HG02840 (cell line): ENCODE data around the gene GULP1.

Experiments used
- ATAC-seq: cut with Tn5 transposase; IDR thresholded peaks from one replicate; pipeline ENCODE4 v1.9.1; 2021; ENCODE audit warnings: mild to moderate bottlenecking, moderate library complexity, moderate number of reproducible peaks; ENCODE audit not compliant: unreplicated experiment, low FRiP score

The GULP1 gene

DNA sequence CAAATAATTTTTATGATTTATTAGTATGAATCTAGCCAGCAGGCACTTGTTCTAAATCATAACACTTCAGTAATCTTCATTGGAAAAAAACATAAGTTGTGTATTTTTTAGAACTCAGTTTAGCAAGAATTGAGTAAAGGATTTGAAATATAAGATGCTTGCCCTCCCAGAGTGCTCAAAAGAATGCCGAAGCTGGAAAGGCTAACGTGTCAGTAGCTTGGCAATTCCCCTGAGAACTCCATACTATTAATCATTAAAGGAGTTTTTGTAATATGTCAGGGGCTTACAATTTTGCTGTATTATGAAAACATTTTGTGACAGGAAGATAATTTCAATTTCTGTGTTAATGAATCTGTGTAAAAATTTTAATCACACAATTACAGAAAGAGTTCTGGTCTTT is 122.7 kb downstream of the GULP1 start:
- no peak for ATAC-seq

DNA sequence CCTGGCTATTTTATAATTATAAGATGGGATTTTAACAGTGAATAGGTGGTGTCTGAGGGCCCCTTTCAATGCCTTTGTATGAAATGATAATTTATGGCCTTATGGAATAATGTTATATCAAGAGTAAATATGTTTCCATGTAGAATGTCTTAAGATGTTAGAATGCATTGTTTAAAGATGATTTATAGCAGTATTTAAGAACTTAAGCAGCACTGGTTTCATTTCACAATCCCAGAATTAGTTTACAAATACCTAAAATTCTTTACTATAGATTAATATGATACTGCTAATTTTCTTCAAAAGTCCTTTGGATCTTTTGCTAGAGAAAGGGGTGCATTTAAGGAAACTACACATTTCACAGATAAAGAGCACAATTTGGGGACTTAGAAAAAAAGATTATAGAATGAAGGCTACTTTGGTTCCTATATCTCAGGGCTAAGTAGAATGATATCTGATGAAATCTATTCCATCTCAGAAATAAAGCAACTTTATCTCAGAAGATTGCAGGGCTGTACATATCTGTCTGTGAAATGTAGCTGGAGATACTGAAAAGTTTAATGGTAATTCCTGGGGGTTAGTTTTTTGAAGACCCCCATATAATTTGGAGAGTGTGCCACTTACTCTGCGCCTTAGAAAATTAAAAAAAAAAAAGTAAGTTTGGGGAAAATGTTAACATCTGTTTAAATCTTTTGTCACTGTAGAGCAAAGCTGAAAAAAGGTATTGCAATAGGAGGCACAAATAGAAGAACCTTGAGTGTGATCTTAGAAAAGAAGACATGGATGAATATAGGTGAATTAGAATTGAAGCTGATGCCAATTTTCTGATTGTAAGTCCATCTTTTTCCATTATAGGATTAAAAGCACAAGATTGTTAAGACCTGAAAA is 123.4 kb downstream of the GULP1 start:
- no peak for ATAC-seq

DNA sequence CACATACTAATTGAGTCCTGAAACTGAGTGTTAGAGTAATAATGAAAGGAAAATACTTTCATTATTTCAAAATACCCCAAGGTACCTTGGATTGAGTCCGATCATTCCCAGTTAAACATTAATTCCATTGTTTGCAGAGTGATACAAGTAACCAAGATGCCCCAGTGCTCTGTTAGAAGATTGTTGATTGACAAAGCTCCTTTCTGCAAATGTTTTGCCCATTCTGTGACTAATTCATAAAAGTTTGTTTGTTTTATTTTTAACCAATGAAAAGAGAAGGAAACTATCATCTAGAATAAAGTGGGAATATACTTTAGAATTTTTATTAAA is 124.0 kb downstream of the GULP1 start:
- no peak for ATAC-seq

DNA sequence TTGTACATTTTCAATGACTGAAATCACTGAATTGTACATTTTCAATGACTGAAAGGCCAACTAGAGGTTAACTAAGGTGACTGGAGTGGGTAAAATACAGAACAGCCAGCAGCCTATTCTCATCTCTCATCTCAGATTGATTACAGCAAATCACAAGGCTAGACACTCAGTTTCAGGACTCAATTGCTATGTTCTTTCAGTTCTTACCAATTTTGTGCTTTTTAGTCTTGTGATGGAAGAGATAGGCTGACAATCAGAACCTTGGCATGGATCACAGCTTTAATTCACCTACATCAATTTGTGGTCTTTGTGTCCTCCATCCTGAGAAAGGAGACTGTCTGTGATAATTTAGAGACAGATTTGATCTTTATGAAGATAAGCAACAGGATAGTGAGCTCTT is 124.7 kb downstream of the GULP1 start:
- no peak for ATAC-seq

DNA sequence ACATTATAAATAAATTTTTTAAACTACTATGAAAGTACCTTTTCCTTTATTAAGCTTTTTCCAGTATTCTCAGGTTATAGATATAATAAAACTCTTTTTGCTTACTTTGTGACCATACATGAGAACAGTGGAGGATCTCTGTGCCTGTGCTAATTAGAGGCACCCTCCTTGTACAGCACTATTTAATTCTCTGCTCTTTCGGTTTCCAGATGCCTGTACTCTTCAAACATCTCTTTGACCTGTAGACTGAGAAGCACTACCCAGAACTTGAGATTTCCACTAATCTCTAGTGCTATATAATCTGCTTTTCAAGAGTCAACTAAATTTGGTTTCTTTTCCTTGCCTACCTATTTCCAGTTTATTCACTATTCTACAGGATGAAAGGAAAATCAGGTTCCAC is 131.1 kb downstream of the GULP1 start:
- ATAC-seq = no peak

DNA sequence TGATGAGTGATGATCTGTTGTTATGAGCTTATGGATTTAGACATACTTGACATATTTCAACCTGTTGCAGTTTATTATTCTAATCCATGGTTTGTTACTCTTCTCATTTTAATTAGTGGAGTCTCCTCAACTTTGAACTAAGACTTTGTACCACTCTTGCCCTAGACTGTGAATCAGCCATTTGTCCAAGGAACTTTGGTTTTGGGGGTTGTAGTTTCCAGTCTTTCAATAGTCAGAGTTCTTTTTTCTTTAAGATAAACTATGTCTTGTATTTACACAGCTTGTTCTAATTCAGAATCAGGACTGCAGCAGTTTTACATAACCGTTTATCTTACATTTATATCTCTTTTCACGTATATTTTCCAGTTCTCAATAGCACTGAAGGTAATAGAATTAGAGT is 133.6 kb downstream of the GULP1 start:
- no peak for ATAC-seq

DNA sequence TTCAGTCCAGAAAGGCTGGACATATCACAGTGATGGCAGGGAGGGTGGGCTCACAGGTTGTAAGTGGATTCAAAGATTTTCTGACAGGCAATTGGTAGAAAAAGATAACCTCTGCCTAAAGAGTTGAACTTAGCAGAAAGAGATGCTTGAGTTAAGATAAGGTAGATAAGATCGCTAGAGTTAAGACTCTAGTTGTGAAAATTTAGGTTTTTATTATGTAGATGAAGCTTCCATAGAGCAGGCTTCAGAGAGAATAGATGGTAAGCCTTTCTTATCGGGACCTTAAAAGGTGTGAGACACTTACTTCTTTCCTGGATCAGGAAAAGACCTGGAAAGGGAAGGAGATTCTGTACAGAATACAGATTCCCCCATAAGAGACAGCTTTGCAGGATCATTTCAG is 134.4 kb downstream of the GULP1 start:
- ATAC-seq = no peak

DNA sequence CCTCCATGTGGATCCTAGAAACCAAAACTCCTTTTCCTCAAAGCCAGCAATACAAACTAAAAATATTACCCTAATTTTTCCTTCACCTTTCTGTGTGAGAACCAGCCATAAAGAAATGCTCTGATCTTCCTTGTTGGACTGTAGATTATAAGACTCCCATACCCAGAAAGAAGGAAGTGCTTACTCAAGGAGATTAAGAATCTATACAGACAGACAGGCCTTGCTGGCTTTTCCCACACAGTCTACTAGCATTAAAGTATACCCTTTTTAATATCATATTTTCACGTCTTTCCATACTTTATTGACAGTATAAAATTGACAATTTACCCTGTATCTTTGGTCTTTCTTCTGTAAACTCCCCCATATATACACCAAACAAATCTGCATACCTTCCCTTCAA is 139.0 kb downstream of the GULP1 start:
- ATAC-seq = no peak

DNA sequence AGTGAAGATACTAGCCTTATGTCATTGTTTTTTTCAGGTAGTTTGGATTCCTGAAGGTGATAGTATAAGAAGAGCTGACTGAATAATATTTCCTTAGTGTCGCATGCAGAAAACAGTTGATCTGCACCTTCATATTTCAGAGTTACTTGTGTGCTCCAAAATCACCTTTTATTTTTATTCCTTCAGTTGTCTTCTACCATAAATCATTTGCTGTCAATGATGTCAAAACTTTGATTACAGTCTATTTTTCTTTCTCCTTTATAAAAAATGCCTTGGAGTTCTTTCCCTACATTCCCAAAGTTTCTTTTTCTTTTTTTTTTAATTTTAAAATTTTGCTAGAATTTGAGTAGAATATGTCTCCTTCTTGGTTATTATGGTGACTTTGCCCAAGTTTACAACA is 142.3 kb downstream of the GULP1 start:
- no peak for ATAC-seq

DNA sequence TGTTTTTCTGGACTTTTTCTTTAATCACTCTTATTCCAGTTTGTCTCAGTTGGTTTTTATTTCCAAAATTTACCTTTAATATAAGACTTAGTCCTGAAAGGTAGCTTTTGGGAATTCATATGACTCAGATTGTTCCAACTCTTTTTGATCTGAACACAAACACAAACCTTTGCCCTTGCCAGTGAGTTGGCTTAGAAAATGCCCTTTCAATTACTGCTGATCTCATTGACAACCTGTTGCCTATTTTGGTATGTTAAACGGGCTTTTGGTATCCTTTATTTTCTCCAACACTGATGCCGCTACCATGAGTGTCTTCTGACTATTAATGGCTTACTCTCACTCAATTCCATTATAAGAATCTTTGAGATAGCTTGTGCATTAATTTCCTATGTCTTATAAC is 143.4 kb downstream of the GULP1 start:
- no peak for ATAC-seq

DNA sequence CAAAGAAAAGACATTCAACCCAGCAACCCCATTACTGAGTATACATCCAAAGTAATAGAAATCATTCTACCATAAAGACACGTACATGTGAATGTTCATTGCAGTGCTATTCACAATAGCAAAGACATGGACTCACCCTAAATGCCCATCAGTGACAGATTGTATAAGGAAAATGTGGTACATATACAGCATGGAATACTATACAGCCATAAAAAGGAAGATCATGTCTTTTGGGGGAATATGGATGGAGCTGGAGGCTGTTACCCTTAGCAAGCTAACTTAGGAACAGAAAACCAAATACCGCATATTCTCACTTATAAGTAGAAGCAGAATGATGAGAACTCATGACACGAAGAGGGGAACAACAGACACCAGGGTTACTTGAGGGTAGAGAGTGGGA is 145.9 kb downstream of the GULP1 start:
- no peak for ATAC-seq

DNA sequence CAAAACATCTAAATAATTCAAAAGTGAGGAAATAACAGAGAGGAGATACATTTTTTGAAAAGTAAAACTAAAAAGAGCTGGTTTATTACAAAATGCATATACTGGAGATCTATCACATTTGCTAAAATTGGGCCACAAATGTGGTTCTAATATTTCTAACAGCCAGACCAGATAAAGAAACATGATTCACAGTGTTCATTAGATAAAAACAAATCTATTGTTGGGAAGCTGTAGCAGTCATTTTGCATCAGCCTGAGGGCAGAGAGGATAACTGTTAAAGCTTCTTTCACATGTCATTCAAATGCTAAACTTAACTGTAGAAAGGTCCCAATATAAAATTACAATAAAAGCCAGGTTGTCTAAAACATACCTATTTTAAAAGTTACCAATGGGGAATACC is 148.3 kb downstream of the GULP1 start:
- no peak for ATAC-seq

DNA sequence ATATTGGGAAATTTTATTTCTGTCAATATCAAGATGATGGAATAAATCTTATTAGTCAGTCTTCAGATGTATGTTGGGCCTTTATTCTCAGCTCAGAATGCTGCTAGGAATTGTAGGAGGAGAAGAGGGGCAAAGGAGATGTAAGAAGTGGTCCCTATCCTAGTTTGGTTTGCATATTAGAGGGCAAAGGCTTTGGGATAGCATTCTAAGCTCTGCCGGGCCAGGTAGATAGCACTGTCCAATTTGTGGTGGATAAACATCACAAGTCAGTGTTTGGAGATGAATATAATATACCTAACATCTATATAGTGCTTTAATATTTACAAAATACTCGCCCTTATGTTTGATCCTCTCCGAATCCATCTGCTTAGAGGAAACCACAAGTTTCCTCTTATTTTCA is 149.2 kb downstream of the GULP1 start:
- ATAC-seq = no peak

DNA sequence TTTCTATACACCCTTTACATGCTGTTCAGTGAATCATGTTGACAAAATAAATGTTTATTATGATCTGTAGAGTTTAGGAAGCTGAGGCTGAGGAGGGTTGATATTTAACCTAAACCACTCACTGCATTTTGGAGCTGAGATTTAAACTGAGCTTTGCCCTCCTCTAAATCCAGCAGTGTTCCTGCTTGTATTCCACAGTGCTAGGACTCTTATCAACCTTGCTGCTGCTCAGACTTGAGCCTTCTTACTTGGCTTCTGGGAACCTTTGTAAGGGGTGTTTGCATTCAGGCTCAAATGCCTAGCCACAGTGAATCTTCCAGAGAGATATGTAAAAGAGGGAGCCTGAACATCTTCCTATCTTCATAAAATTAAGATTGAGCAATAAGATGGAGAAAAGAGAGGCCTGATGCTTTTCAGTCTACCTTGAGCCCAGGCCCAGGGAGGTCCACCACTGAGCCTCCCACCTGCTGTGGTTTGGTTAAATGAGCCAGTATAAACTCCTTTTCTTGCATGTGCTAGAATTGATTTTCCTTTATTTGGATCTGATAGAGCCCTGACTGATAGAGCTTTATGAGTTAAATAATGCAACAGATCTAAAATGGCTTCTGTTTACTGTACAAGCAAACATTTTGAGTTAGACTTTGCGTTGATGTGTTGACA is 149.7 kb downstream of the GULP1 start:
- no peak for ATAC-seq

DNA sequence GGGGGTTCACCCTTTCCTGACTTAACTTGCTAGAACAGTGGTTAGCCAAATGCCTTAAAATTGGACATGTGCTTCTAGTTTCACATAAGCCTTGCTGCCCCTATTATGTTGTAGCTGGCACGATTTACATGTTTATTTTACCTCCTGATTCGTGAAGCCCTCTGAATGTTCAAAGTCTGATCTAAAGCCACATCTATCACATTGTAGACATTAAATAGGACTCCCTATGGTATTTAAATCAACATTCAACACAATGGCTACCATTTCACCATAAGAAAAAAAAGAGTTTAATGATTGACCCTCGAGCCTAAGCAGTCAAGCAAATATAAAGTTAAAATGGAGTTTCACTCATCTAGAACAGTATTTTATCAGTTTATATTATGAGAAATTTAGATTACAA is 151.5 kb downstream of the GULP1 start:
- no peak for ATAC-seq

DNA sequence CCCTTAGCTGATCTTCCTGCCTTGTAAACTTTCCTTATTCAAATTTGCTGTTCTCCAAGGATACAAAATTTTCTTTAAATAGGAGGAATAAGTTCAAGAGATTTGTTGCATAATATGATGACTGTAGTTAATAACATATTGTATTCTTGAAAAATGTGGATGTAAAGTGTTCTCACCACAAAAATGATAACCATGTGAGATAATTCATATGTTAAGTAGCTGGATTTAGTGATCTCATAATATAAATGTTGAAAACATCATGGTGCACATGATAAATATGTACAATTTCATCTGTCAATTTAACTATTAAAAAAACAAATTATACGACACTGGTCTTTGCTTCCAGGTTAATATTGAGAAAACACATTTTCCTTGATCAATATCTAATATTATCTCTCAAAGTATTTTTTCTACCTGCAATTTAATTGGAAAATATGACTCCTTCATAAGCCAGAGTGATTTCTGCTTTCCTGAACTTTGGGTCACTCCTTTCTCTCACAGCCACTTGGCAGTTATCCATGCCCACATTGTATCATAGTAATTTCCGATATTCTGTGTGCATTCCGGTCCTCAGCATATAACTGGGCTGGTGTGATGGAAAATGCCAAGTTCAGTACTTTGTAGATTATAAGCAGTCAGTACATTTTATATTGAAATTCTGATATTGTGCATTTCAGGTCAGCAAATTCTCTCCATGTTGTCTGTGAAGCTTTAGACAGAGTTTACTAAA is 152.6 kb downstream of the GULP1 start:
- no peak for ATAC-seq

DNA sequence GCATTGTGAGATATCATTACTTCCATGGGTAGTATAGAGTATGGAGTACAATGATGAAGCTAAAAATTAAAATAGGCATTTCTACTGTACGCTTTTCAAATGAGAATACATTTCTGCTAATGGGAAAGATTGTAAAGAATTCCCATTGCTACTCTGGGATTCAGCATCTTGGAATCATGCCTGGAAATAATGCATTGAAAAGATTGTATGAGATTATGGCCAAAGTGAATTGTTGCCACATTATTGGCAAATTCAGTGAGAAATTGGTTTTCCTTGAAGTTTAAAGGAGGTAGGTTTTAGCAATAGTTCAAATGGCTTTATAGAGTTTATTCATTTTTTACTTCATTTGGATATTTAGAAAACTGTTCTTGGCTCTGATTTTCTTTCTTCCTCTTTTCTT is 157.9 kb downstream of the GULP1 start:
- no peak for ATAC-seq

DNA sequence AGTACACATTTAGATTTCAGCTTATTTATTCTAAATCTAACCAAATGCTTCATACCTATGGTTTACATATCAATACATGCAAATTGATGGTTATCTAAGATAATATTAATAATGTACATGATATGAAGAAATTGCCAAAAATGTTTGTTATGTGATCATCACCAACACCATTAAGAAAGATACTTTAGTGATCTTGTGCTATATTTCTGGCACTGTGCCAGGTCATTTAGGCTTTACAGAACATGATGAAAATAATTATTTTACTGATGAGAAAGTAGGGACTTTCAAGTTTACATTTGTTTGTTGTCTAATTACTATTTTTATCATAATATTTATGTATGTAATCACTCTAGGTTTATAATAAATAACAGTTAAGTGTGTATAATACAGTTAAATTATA is 158.3 kb downstream of the GULP1 start:
- no peak for ATAC-seq

DNA sequence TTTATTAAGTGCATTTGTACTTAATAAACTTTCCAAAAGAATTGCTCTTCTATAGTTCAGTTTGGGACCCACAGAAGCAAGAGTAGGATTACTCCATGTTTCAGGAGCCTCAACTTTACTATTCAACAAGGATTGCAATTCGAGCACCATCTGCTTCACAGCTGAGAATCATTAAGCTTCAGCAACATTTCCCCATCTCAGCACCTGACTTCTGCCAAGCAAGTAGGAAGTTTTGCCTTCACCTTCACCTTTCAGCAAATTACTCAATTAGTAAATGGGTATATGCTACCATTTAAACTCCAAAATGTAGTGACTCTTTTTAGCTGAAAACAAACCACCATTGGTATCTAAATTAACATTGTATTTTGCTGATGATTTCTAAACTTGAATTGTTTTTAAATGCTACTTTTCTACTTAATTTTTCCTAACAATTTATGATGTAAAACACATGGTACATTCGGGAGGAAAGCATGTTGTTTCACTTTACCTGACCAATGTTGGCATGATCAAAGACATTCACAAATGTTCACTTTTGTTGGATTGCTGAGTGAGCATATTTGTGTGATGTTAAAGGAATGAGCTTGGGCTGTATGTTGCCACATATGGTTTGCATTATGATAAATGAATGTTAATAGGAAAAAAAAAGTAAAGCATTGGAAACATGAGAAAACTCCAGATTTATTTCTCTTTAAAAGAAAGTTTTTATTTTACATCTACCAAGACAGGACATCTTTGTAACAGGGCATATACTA is 159.2 kb downstream of the GULP1 start:
- no peak for ATAC-seq

DNA sequence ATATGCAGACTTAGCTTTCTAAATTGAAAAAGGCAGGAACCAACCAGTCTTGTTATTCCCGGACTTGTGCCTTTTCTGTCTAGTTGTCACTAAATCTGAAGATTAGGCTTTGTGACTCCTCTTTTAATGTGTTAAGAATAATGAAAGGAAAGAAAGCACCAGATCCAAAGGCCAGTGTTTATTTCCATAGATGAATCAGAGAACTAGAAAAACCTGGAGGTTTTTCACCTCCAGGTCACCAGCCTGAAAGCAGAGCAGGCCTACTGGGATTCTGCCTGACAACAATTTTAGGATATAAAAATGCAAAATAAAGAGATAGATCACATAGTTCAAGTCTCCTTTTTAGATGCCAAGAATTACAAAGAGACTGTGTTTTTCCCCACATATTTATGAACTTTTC is 160.4 kb downstream of the GULP1 start:
- no peak for ATAC-seq
